Stimulated activated CD4-positive, alpha-beta T cell treated with anti-CD3 and anti-CD28 coated beads, TNF-alpha, amount 100 ng/mL, for 24 hours (primary cell): Measurements from ENCODE around the gene MKNK1.

Experiments
- DNase-seq, 3 experiments: peaks; one replicate each; pipeline ENCODE4 v3.0.0-alpha.2; 2020; ENCODE audit warnings: low read depth in 3 of 3

MKNK1 gene

DNA sequence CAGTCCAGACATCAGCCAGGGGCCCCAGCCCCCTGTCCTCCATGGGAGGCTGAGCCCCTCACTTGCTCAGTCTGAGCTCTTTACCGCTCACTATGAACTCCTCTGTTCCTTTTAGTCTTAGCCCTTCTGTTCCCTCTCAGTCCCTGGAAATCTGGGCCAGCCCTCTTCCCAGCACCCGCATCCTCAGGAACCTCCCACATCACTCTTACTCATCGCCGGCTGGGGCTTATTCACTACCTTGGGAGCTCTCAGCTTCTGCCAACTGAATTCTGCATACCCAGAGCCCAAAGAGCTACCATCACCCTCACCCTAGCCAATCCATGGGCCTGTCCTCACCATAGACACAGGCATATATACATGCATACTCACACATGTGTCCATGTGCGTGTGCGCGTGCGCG is 64.1 kb downstream of the MKNK1 start:
- no peak for DNase-seq

DNA sequence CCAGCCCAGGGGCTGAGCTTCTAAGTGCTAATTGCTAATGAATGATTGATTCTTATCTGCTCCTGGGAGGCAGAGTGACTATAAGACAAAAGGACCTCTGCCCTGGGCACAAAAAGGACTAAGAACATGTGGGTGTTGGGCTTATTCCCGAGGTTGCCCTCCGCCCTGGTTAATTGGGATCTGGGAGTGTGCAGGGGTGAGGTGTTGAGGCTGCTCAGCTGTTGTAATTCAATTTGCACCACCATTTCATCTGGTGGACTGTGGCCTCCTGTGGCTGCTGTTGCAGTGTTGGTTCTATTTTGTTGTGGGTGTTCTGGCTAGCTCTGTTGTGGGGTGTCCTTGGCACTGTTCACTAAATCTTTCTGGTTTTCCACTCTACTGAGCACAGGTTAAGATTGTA is 65.9 kb downstream of the MKNK1 start:
- DNase-seq = no peak

DNA sequence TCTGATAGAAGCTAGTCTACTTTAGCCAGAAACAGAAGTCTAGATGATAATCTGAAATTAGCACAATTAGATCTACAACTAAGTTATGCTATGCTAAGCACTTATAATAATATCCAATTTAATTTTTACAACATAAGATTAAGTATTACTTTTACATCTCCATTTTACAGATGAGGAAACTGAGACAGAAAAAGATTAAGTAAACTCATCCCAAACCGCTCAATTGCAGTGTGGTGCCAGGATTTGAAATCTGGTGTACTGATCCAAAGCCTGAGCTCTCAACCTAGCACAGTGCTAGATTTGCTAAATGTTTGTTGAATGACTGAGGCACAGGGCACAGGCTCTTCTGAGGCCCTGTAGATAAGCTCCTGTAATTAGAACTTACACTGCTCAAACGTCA is 66.4 kb downstream of the MKNK1 start:
- DNase-seq = no peak

DNA sequence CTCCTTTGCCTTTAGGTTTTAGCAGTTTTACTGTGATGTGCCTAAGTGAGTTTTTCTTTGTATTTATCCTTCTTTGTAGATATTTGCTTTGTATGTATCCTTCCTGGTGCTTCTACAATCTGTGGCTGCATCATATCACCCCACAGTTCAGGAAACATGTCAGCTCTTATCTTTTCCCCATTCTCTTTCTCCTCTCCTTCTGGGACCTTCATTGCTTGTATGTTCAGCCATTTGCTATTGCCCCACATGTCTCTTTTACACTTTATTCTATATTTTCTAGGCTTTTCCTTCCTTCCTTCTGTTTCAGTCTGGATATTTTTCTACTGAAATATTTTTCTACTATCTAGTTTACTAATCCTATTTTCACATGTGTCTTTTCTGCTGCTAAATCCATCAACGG is 67.5 kb downstream of the MKNK1 start:
- DNase-seq = no peak

DNA sequence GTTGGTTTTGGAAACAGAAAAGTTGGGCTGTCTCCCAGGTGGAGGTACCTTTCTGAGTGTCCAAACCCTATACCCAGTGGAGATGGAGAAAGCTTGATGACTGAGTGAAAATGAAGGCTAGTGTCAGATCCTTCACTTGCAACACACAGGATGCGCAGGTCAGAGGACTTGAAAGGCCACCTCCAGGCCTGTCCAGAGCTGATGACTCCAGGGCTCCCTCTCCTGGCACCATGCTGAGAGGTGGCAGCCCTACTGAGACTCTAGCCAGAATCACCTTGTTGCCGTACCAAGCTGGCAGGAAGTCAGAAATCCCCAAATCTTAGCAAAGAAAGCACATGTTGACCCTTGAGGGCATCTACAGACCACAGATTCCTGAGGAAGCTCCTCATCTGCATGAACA is 69.0 kb downstream of the MKNK1 start:
- peak in 1 of 3 experiments; percentile 12 for DNase-seq

DNA sequence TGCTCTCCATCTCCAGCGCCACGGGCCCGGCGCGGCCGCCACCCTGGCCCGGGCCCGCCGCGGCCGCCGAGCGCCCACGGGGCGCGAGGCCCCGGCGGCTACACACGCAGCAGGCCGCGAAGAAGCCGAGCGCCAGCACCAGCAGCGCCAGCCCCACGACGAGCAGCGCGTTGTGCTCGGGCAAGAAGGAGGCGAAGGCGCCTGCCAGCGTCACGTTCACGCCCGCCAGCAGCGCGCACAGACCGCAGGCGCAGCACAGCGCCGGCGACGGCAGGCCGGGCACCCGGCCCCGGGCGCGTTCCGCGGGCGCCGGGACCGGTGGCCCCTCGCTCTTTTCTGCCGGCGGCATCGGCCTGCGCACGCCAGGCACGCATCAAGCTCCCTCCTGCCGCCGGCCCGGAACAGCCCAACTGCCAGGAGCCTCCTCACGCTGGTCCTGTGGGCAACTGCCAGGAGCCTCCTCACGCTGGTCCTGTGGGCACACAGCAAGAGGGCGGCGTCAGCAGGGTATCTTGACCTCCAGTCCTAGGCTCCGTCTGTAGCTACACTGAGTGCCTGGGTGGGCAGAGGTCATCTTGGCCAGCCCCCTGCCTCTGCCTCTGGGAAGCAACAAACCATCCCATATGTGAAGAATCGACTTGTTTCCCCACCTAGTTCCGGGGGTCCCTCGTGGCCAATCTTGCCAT is 70.7 kb downstream of the MKNK1 start:
- DNase-seq = peak in 2 of 3 experiments; percentile 7 to 43

DNA sequence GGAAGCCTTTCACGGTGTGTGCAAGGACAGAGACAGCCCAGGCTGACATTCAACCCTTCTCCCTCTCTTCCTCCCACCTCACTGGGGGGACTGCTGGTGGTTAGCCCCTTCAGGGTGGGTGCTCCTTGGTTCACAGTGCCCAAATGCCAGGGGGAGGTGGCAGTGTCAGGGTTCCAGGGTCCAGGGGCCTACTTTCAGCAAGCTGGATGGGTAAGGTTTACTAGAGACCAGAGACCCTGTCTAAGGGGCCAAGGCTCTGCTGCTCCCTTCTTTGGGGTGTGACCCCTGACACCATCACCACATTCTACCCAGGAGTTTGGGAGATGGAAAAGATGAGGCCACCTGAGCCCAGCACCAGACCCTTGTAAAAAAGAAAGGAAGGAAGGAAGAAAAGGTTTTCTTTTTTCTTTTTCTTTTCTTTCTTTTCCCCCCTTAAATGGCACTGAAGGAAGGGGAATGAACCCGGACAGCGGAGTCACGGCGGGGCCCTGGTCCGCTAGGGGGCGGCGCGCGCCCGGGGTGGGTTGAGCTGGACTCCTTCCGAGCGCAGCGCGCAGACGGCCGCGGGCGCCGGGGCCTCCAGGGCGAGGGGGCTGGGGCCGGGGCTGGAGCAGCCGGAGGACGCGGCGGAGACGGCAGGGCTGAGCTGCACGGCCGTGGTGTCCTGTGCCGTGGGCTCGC is 71.4 kb downstream of the MKNK1 start:
- DNase-seq = peak; percentile 39 to 69 (median 43)

DNA sequence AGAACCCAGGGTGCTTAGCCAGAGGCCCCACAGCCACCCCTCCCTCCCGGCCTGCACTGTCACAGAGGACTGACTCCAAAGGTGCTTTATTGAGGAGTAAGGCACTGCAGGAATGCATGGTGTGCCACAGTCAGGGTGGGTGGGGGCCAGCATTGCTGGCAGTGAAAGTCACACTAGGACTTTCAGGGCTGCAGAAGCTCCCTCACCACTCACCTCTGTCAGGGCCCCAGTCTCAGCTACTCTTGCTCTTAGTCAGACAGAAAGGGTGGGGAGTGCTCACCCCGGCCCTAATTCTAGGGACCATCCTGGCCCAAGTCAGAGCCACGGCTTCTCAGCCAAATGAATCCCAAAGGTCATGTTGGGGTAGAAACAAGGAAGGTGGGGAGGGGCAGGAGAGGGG is 72.0 kb downstream of the MKNK1 start:
- DNase-seq = no peak

DNA sequence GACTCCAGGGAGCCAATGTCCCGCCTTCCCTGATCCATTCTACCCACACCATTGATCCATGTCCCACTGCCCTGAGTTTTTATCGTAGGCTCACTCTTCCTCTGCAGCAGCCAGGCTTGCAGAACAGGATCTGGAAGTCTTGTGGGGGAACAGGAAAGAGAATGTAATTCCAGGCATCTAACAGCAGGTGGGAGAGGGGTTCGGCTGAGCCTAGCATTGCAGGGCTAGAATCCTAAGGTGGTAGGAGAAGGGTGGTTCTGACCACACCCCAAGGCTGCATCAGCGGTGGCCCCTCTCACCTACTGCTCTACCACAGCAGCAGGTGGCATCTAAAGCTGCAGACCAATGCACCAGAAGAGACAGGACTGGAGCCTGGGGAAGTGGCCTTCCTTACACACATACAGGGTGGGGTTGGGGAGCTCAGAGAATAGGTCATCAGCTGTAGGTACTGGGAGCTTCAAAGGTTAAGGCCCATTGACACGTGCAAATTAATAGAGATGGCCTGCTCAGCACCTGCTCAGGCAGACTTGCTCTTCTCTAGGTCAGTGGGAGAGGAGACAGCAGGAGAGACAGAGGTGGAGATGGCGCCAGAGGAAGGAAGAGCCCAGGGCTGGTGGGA is 73.2 kb downstream of the MKNK1 start:
- DNase-seq = no peak

DNA sequence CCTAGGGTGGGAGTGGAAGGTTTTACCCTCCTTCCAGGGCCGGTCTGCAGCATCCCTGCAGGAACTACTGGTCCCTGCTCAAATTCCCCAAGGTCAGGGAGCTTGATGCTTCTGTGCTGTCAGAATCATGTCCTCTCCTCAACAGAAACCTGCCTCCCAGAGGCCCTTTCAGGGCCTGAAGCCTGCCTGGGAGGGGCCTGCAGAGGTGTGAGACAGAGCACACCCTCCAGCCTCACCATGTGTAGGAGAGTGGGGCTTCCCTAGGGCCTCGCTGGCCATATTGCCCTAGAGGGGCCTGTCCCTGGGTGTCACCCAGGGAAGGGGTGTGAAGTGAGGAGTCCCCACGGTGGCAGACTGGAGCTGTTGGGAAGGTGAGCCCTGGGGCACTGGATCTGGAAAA is 73.8 kb downstream of the MKNK1 start:
- DNase-seq = no peak

DNA sequence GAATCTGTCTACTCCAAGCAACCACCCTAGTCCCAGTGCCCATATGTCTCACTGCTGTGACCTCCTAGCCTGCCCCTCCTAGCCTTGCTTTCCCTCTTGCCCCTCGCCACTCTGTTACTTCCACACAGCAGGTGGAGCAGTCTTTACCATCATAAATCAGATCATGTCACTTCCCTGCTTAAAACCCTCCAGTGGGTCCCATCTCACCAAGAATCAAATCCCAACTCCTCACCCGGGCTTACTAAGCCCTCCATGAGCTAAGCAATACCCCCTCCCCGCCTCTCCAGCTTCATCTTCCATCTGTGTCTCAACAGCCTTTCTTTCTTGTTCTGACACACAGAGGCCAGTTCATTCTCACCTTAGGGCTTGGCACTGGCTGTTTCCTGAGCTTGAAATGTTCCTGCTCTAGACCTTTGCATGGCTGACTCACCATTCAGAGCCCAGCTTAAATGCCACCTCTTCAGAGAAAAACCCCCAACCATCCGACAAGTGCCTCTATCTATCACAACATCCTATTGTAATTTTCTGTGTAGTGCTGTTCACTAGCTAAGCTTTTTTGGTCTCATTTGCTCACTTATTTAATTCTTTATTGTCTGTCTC is 74.9 kb downstream of the MKNK1 start:
- DNase-seq = no peak

DNA sequence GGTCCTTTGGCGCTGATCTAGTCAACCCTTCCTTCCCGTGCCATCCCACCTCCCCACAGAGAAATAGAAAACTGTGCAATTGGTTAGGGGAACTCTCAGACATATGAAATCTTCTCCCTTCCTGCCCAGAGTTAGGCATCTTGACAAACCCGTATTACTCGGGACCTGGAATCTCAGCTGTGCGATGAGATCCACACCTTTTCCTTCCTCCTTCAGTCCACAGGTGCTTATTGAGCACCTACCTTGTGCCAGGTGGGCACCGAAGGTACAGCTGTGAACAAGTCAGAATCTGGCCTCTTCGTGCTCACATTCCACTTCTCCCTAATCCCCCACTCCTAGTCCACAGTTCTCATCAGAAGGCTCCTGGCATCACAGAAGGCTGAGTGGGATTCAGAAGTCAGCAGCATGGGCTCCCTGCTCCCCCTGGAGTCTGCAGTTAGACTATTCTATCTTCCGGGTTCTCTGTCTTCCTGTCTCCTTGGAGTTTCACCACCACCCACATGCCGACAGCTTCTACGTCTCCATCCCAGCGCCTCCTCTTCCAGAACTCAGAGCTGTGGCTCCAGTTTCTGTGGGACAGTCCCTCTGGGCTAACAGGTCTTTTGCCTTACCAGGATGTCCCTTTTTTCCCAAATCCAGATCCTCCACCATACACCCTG is 75.6 kb downstream of the MKNK1 start:
- DNase-seq = no peak

DNA sequence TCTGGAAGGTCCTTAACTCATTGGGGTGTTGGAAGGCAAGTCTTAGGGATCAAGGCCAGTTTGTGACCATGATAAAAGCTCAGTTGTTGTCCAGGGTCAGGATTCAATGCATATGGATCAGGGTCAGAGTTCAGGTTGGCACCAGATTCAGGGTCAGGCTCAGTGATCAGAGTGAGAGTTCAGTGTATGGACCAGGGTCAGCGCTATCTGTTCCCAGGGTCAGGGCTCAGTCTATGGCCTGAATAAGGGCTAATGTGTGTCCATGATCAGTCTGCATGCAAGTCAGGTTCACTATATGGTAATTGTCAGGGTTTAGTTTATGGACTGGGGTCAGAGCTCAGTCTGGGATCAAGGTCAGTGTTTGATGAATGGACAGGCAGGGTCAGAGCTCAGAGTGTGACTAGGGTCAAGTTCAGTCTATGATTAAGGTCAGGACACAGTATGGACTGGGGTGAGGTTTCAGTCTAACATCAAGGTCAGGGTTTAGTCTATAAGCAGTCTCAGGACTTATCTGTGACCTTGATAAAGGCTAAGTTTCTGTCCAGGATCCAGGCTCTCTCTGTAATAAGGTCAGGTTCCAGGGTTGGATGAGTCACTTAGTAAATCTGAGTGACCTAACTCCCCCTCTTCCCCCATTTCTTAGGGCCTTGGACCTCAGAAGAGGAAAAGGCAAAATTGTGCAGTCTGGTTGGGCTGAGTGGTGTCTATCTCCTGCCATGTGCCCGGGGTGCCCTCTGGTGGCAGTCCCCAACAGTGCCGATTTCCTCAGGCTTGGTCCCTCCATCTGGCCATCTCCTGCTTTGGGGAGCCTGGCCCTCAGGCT is 76.4 kb downstream of the MKNK1 start:
- peak; percentile 48 to 77 (median 53) for DNase-seq

DNA sequence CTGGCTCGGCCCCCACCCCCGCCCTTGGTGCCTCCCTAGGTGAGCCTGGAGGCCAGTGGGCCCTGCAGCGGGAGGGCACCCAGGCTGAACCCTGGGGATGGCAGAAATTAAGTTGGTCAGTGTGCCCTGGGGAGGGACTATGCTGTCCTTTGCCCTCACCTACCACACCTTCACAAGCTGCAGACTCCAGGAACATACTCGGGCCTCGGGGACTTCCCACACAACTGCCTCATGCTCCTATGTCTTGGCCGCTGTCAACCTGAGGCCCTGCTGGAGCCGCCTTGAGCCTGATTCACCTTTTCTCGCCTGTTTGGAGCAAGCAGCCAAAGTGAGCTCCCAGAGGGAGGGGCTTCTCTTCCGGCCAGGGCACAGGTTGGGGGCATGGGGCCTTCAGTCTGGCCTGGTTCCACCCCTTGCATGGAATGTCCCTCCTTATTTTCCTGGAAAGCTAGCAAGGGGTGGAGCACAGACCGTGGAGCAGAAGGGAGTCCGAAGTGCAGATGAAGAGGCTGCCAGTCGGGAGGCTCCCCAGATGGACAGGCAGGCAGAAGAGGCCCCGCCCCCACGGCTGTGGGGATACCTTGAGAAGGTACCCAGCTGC is 77.3 kb downstream of the MKNK1 start:
- DNase-seq = no peak

DNA sequence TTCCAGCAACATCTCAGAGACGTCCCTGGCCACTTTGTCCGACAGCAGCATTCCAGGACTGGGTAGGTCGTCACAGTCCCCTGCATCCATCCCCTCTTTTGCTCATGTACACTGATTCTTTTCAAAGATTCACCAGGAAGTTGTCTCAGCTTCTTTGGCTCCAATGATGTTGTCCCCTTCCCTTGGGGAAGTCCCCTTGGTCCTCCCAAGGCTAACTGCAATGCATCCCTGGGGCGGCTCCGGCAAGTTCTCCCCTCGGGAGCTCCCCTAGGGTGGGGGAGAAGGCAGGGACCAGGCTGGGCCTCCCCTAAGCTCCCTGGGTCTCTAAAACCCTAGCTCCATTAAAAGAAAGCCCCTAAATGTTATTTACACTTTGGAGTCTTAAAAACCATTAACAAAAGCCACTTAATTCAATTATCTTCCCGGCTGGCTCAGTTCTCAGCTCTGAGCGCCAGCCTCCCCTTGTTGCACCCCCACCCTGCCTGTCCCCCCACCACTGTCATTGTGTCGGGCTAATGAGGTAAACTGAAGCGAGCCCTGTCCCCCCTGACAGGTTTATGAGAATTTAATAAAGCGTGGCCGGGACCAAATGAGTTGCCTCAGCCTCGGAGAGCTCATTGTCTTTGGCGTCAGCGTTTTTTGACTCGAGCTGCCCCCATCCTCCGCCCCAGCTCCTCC is 77.9 kb downstream of the MKNK1 start:
- no peak for DNase-seq

DNA sequence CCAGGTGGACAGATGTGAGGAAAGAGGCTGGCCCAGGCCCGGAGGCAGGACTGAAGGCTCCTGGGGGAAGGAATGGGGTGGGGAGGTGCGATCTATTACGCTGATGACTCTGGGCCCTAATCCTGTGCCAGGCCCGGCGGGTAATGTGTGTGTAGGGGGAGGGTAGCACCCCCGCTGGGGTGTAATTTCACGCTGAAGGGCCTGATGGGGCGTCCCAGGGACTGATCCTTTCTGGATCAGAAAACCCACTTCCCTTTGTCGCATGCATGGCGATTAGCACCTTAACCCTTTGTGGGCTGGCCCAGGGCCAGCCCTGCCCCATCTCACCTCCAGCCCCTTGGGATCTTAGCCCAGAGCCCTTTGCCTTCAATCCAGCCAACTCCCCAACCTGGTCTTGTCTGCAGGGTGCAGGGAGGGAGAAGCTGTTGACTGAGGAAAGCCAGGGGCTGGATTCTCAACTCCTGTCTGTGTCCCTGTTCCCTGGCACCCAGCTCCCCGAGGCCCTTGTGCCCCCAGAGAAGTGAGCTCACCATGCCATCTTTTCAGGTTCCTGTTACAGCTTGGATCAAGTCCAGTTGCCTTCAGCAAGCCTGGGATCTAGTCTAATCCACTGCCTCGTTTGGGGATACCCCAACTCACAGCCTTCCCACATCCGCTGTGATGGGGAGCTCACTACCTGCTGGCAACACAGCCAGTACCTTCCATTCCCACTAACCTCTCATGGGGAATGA is 78.7 kb downstream of the MKNK1 start:
- DNase-seq = no peak

DNA sequence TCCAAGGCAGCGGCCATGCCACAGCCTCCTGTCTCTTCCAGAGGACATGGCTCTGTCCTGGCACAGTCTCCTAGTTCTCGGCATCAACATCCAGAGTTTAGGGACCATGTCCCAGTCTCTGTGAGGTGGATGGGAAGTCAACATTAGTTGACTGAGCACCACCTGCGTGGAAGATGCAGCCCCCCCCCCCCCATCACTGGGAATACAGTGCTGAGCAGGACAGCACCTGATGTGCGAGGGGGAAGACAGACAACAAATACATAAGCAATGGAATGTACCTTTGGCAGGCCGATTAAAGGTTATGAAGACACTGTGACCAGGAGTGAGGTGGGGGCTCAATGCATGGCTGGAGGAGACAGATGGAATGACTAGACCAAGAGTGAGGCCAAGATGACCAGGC is 79.2 kb downstream of the MKNK1 start:
- DNase-seq = no peak

DNA sequence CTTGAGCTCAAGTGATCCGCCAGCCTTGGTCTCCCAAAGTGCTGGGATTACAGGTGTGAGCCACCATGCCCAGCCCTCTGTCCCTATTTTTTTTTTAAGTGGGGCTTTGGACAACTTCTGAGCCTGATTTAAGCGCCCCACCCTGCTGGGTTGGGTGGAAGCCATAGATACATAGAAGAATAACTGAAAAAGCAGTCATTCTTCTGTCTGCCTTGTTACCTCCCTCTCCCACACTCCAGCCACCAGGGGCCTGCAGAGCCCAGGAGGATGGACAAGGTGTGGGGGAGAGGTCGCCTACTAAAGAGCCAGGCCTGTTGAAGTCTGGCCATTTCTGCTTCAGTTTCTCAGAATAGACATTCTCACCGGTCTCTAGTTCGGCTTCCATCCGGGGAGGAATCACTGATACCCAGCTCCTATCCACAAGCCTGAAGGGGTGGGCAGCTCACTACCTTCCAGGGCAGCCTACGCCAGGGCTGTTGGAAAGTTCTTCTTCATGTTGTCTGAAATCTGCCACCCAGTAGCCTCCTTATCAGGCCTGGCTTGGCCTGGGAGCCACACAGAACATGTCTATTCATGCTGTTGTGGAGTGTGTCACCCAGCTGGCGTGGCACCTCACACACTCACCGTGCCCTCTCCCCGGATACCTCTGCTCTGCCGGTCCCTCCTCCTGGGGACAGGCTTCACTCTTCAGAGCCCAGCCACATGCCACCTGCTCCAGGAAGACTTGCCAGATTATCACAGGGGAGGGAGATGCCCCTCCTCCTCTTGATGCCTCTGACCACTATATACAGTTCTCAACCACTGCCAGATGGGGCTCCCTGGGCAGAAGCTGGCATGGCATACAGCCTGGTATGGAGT is 80.3 kb downstream of the MKNK1 start:
- no peak for DNase-seq

DNA sequence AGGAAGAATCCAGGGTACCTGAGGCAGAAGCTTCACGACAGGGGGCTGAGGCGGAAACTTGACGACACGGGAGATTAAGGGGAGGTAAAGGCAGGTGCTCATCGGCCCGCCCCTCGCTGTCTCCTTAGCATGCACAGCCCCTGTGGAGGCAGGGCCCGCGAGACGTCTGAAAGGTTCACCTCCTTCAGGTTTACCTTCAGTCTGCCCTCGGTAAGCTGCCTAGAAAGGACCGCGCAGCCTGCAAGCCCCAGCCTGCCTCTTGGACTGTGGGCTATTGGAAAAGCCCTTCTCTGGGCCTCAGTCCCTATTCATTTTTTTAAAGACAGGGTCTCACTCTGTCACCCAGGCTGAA is 81.1 kb downstream of the MKNK1 start:
- DNase-seq = no peak
